LNCAP (cell line): Measurements from ENCODE around the gene SOST.

Source experiments
- CTCF ChIP-seq: fragments of 450-650 bp; IDR thresholded peaks from 2 replicates; pipeline ENCODE4 v1.5.1; 2017; ENCODE audit warnings: mild to moderate bottlenecking

The SOST gene

GRCh38 chr17:43720311-43721060 is 38.1 kb downstream of the SOST start:
- no peak for TF ChIP-seq CTCF

DNA sequence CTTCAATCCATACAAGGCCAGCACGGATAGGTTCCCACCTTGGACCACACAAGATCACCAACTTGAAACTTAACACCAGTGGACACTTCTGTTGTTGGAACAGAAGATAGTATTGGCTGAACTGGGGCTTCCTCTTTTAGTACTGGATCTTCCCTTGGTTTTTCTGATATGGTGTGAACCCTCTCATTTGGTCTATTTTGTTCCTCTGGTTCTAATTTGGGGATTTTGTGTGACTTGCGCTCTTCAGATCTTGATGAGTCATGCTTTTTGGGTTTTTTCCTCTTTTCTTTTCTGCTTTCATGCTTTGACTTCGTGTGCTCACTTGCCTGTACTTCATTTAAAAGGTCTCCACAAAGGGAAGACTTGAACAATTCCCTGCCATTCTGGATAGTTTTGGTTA is 39.0 kb downstream of the SOST start:
- TF ChIP-seq CTCF = no peak

DNA sequence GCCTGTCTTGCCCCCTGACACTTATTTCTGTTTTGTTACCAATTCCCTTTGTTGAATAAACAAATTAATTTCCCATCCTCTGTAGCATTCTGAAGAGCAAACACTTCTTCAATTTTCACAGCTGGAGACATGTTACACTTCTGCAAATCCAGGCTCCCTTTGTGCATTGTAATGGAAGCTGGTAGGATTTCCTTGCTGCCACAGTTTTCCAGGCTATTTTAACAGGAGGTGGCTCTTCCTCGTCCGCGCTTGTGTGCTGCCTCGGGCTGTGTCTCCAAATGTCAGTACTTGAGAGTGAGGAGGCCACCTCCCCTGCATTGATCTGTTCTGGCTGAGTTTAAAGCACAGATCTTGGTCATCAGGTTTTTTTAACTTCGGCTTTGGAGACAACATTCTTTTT is 40.0 kb downstream of the SOST start:
- no peak for TF ChIP-seq CTCF

- no peak for TF ChIP-seq CTCF
Observed at GRCh38 chr17:43717913-43718312, 40.7 kb downstream of the SOST start.

GRCh38 chr17:43714465-43715149 is 44.0 kb downstream of the SOST start:
- no peak for TF ChIP-seq CTCF

GRCh38 chr17:43713494-43714162 is 45.0 kb downstream of the SOST start:
- TF ChIP-seq CTCF = no peak

DNA sequence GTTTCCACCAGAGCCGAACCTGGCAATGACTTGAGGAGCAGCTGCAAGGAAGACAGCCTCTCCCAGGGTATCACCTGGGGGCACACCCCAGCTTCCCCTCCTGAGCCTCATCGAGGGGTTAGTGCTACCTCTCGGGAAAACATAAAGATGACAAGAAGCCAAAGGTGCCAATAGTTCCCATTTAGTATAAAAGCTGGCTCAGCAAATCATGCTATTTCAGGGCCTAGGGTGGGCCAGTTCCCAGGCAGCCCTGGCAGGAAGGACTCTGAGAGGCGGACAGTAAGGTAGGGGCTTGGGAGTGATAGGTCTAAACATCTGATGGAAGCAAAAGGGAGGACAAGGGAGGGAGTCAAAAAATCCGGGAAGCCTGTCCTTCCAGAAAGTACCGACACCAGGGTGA is 46.2 kb downstream of the SOST start:
- no peak for TF ChIP-seq CTCF
